ENCODE measurements around the gene PTX4.

- TF ChIP-seq CTCF (optimal IDR thresholded peaks at IDR 0.05 in 1 of 3, IDR thresholded peaks at IDR 0.05 in 1 of 3, conservative IDR thresholded peaks at IDR 0.05 in 1 of 3; ENCODE audit: extremely low read depth in 1 of 3, insufficient read depth in 2 of 3, low read length in 3 of 3) = no peak
- no peak for TF ChIP-seq EZH2 (IDR thresholded peaks at IDR 0.05; ENCODE audit: low read length)
Measured at GRCh38 chr16:1436731-1437355, 51.9 kb downstream of the PTX4 start.

Measured in keratinocyte (primary cell).